GM12878 (cell line): Measurements from ENCODE around the gene BATF. TPM values are rescaled to one million over a fixed set of nuclear protein-coding genes. Genes with fewer than 3 reads are reported as not detected.

Experiments used
- ATAC-seq: fragments of 200-7000 bp; cut with Tn5 transposase; 3 replicates; pipeline ENCODE4 v1.9.1; 2020; ENCODE audit warnings: mild to moderate bottlenecking, moderate library complexity
- BruUV-seq: library from RNA; stranded (reverse); fragments of 400-500 nt; replicated peaks from 2 replicates; lab custom pipeline; 2021; lab: Mats Ljungman, UMichigan
- CTCF ChIA-PET: fragments of 300-600 bp; sonication (Branson Sonifier 250); formaldehyde crosslinking; extraction: SDS; loops from one replicate; lab custom pipeline; 2021; ENCODE audit warnings: inconsistent platforms; lab: Yijun Ruan, JAX
- POLR2A ChIA-PET: fragments of 350-600 bp; formaldehyde crosslinking; extraction: SDS; loops from one replicate; lab custom pipeline; 2021; ENCODE audit warnings: inconsistent platforms; lab: Charles Lee
- RAD21 ChIA-PET: fragments of 300-600 bp; sonication (Branson Sonifier 250); formaldehyde crosslinking; loops from one replicate; lab custom pipeline; 2023; ENCODE audit warnings: antibody characterized with exemption; ENCODE audit not compliant: unreplicated experiment; lab: Charles Lee
- SMC1A ChIA-PET: fragments of 300-600 bp; sonication (Branson Sonifier 250); formaldehyde crosslinking; loops from one replicate; lab custom pipeline; 2023; ENCODE audit not compliant: unreplicated experiment, uncharacterized antibody; lab: Charles Lee
- DNase-seq: peaks from one replicate; pipeline ENCODE4 v3.0.0-alpha.2; 2011; ENCODE audit warnings: low read depth, low spot score
- FAIRE-seq: peaks from 3 replicates; lab custom pipeline; 2011; peaks lifted over from hg19 to GRCh38; lab: Jason Lieb, UNC
- H2AFZ ChIP-seq: 2 replicates; pipeline ENCODE4 v1.6.0; 2011; ENCODE audit warnings: low read depth, low read length, control low read depth; ENCODE audit not compliant: control insufficient read depth
- H3K27ac ChIP-seq: 2 replicates; pipeline ENCODE4 v1.5.1; 2011; ENCODE audit warnings: control low read depth; ENCODE audit not compliant: control insufficient read depth, insufficient read depth
- H3K27me3 ChIP-seq, 2 experiments: replicated peaks in 1 of 2; 2 replicates each; pipeline versions ENCODE4 v1.6.0 to v1.6.1; 2011; ENCODE audit warnings: low read length in 1 of 2; ENCODE audit not compliant: control insufficient read depth in 2 of 2, insufficient read depth in 2 of 2
- H3K36me3 ChIP-seq, 2 experiments: 2 replicates each; pipeline ENCODE4 v1.5.1; 2011; ENCODE audit warnings: low read length in 1 of 2; ENCODE audit not compliant: control insufficient read depth in 2 of 2, insufficient read depth in 2 of 2
- H3K4me1 ChIP-seq: 2 replicates; pipeline ENCODE4 v1.6.1; 2011; ENCODE audit warnings: mild to moderate bottlenecking, low read length, moderate library complexity, mixed read lengths; ENCODE audit not compliant: control insufficient read depth, insufficient read depth
- H3K4me2 ChIP-seq: 2 replicates; pipeline ENCODE4 v1.6.0; 2011; ENCODE audit warnings: control low read depth; ENCODE audit not compliant: control insufficient read depth, insufficient read depth
- H3K4me3 ChIP-seq: fragments of 200-600 bp; sonication (generic); 2 replicates; pipeline ENCODE4 v1.5.1; 2016
- H3K79me2 ChIP-seq: 2 replicates; pipeline ENCODE4 v1.6.0; 2011; ENCODE audit warnings: low read length; ENCODE audit not compliant: control insufficient read depth, insufficient read depth
- H3K9ac ChIP-seq: 2 replicates; pipeline ENCODE4 v1.8.0; 2011; ENCODE audit warnings: low read length, control low read depth, mixed read lengths; ENCODE audit not compliant: control insufficient read depth, insufficient read depth
- H3K9me3 ChIP-seq: replicated peaks from 3 replicates; pipeline ENCODE4 v1.5.1; 2011; ENCODE audit warnings: mild to moderate bottlenecking, low read length; ENCODE audit not compliant: control insufficient read depth, insufficient read depth
- H4K20me1 ChIP-seq: 2 replicates; pipeline ENCODE4 v1.6.0; 2011; ENCODE audit not compliant: control insufficient read depth, insufficient read depth
- IRF5 ChIP-seq: fragments of 450-650 bp; IDR thresholded peaks from 2 replicates; pipeline ENCODE4 v1.6.1; 2017; ENCODE audit warnings: borderline replicate concordance
- NFYB ChIP-seq: IDR thresholded peaks from 2 replicates; pipeline ENCODE4 v1.6.1; 2011; ENCODE audit warnings: low read depth, mild to moderate bottlenecking, low read length, improper control_type of control experiment, moderate library complexity; ENCODE audit not compliant: insufficient read depth
- PKNOX1 ChIP-seq: fragments of 450-650 bp; IDR thresholded peaks from 2 replicates; pipeline ENCODE4 v1.6.1; 2016; ENCODE audit warnings: mild to moderate bottlenecking
- POLR2A ChIP-seq: IDR thresholded peaks from 2 replicates; pipeline ENCODE4 v1.6.1; 2011; ENCODE audit warnings: low read depth, mild to moderate bottlenecking, low read length
- REST ChIP-seq: IDR thresholded peaks from 2 replicates; pipeline ENCODE4 v1.6.1; 2012; ENCODE audit warnings: mild to moderate bottlenecking, low read depth, low read length
- STAT1 ChIP-seq: fragments of 450-650 bp; conservative IDR thresholded peaks from 2 replicates; pipeline ENCODE4 v1.6.1; 2014; ENCODE audit warnings: antibody characterized with exemption, mild to moderate bottlenecking
- TAF1 ChIP-seq: IDR thresholded peaks from 2 replicates; pipeline ENCODE4 v1.6.1; 2011; ENCODE audit warnings: mild to moderate bottlenecking, low read depth, low read length, borderline replicate concordance
- USF2 ChIP-seq: IDR thresholded peaks from 2 replicates; pipeline ENCODE4 v1.6.1; 2011; ENCODE audit warnings: low read depth, low read length, improper control_type of control experiment, borderline replicate concordance
- WRNIP1 ChIP-seq: IDR thresholded peaks from 2 replicates; pipeline ENCODE4 v1.6.1; 2011; ENCODE audit warnings: low read depth, low read length, improper control_type of control experiment, borderline replicate concordance
- ZBTB40 ChIP-seq: fragments of 450-650 bp; IDR thresholded peaks from 2 replicates; pipeline ENCODE4 v1.6.1; 2016; ENCODE audit warnings: mild to moderate bottlenecking, moderate library complexity, borderline replicate concordance
- in situ Hi-C: fragments of 300-500 bp; cut with MboI; formaldehyde crosslinking; loops from 9 replicates; pipeline ENCODE4 v1.14.3; 2018; ENCODE audit warnings: mixed read lengths
- intact Hi-C: fragments of 100-400 bp; cut with micrococcal nuclease; formaldehyde crosslinking; loops from one replicate; pipeline ENCODE4 v1.14.2; 2022; ENCODE audit not compliant: unreplicated experiment
- polyA plus RNA-seq, 11 experiments: library from polyadenylated mRNA; depleted of rRNA in 4 of 11; unstranded in 6 of 11; stranded (reverse) in 5 of 11; fragments of >200 nt; fragmentation: Nextera tagmentation in 4 of 11; fragmentation: Illumina TruSeq in 1 of 11; extraction: Ambion mirVana in 4 of 11; extraction: Trizol in 1 of 11; gene quantifications; 1 replicate in 1 of 11; 2 replicates in 10 of 11; pipeline versions ENCODE4 v1.2.1 to v1.2.3, GENCODE V29; 2011 to 2016; ENCODE audit warnings: inconsistent platforms in 2 of 11, missing spikeins in 2 of 11, low read depth in 1 of 11
- total RNA-seq, 4 experiments: library from RNA; depleted of rRNA in 3 of 4; stranded (reverse); fragments of >200 nt in 3 of 4; fragmentation: Illumina TruSeq in 1 of 4; extraction: Trizol in 1 of 4; gene quantifications; 2 replicates each; pipeline versions ENCODE4 v1.2.1 to v1.2.3, GENCODE V29; 2013 to 2021

The BATF gene
- total and polyA plus RNA-seq, 10 of the 15 experiments (the other 5 are each of a cell fraction or from before 2014, with no cell fraction given) = 10.0 to 154 (median 103) TPM

- no peaks in the 10 kb centered on the region for H3K4me1 ChIP-seq
- H4K20me1 ChIP-seq = no peaks in the 10 kb centered on the region
- no TSS peak for BruUV-seq
- POLR2A ChIA-PET = interaction anchor here (1.2 kb wide), 1 partner anchor 11 kb away, joined by 3 read pairs; no protein-coding TSS in a partner anchor
- H3K27me3 ChIP-seq = no peaks in the 10 kb centered on the region
- H3K79me2 ChIP-seq = no peaks in the 10 kb centered on the region
- H2AFZ ChIP-seq = no peak overlapping the region
- TF ChIP-seq USF2 (no peak), NFYB (no peak), TAF1 (no peak), REST (no peak), IRF5 (no peak), ZBTB40 (no peak), POLR2A (no peak), PKNOX1 (no peak), WRNIP1 (no peak), STAT1 (no peak)
- peaks cover 8% of the 10 kb centered on the region; the same call in 1 of the 3 replicates for H3K9me3 ChIP-seq
- no peak overlapping the region for H3K4me3 ChIP-seq
- DNase-seq (no peak), FAIRE-seq (no peak), ATAC-seq (no peak)
- in situ Hi-C loops (no loop called here), intact Hi-C loops (no loop called here)
- CTCF ChIA-PET = interaction anchor here (0.6 to 1.3 kb wide), 4 partner anchors 9 to 66 kb away, joined by 3 to 7 read pairs (median 4); partner anchors contain the start of gene FLVCR2
- RAD21 ChIA-PET = interaction anchor here (1.3 to 1.5 kb wide), 2 partner anchors 8 to 10 kb away, joined by 3 to 5 read pairs; partner anchors contain the start of gene FLVCR2
- no peak overlapping the region for H3K9ac ChIP-seq
- H3K36me3 ChIP-seq = no peaks in the 10 kb centered on the region
- SMC1A ChIA-PET = interaction anchor here (1.1 to 1.9 kb wide), 3 partner anchors 9 to 69 kb away, joined by 3 to 9 read pairs (median 3); partner anchors contain the start of gene FLVCR2
- no peak overlapping the region for H3K27ac ChIP-seq
- no peak overlapping the region for H3K4me2 ChIP-seq
Observed at GRCh38 chr14:75587388-75587787, 65.1 kb downstream of the BATF start.
